HepG2 (cell line): ENCODE data around the gene MCMBP. TPM values are rescaled to one million over a fixed set of nuclear protein-coding genes. Genes with fewer than 3 reads are reported as not detected.

Experiments used
- DR1 ChIP-seq: sonication (generic); formaldehyde crosslinking; IDR thresholded peaks from 2 replicates; pipeline ENCODE4 v1.8.0; 2021; ENCODE audit warnings: mild to moderate bottlenecking, missing genetic modification reagents, inconsistent platforms
- KDM5B ChIP-seq: sonication (generic); formaldehyde crosslinking; IDR thresholded peaks from 2 replicates; pipeline ENCODE4 v1.4.0; 2020; ENCODE audit warnings: missing genetic modification reagents, mild to moderate bottlenecking, borderline replicate concordance
- MTF1 ChIP-seq: sonication (generic); formaldehyde crosslinking; IDR thresholded peaks from 2 replicates; pipeline ENCODE4 v1.5.0; 2020; ENCODE audit warnings: missing genetic modification reagents
- NFRKB ChIP-seq: fragments of 450-650 bp; IDR thresholded peaks from 2 replicates; pipeline ENCODE4 v1.6.1; 2017
- SUZ12 ChIP-seq: fragments of 150-350 bp; IDR thresholded peaks from 2 replicates; pipeline ENCODE4 v1.6.1; 2014; ENCODE audit warnings: low read depth, low read length
- TSC22D2 ChIP-seq: sonication (generic); formaldehyde crosslinking; IDR thresholded peaks from 2 replicates; pipeline ENCODE4 v1.5.1; 2020; ENCODE audit warnings: missing genetic modification reagents, mild to moderate bottlenecking, borderline replicate concordance
- ZBTB2 ChIP-seq: sonication (generic); formaldehyde crosslinking; IDR thresholded peaks from 2 replicates; pipeline ENCODE4 v1.8.0; 2022; ENCODE audit warnings: low read depth, missing genetic modification reagents
- ZNF136 ChIP-seq: sonication (generic); formaldehyde crosslinking; IDR thresholded peaks from 2 replicates; pipeline ENCODE4 v1.8.1; 2022; ENCODE audit warnings: low read depth, mild to moderate bottlenecking, moderate library complexity, missing genetic modification reagents
- ZNF512B ChIP-seq: sonication (generic); formaldehyde crosslinking; IDR thresholded peaks from 2 replicates; pipeline ENCODE4 v1.5.1; 2020; ENCODE audit warnings: missing genetic modification reagents, mild to moderate bottlenecking, borderline replicate concordance
- ZNF644 ChIP-seq: IDR thresholded peaks from 2 replicates; pipeline ENCODE4 v1.6.1; 2016; ENCODE audit warnings: low read depth
- polyA plus RNA-seq, 8 experiments: library from polyadenylated mRNA; depleted of rRNA in 3 of 8; stranded (reverse) in 7 of 8; unstranded in 1 of 8; fragments of >200 nt; fragmentation: Illumina TruSeq in 4 of 8; extraction: Trizol in 4 of 8; gene quantifications; 2 replicates each; pipeline versions ENCODE4 v1.2.1 to v1.2.3, GENCODE V29; 2011 to 2016; ENCODE audit warnings: low read depth in 4 of 8, missing spikeins in 1 of 8, mixed read lengths in 1 of 8; ENCODE audit not compliant: insufficient read depth in 1 of 8
- total RNA-seq, 5 experiments: library from RNA; depleted of rRNA; stranded (reverse); fragments of >200 nt; fragmentation: Illumina TruSeq; extraction: Trizol; gene quantifications; 2 replicates each; pipeline ENCODE4 v1.2.3, GENCODE V29; 2016; ENCODE audit warnings: low read depth in 1 of 5
- TF ChIP-seq, protein P1 (sequence below): sonication (generic); formaldehyde crosslinking; IDR thresholded peaks from 2 replicates; pipeline ENCODE4 v1.4.0; 2020; ENCODE audit warnings: mild to moderate bottlenecking, missing genetic modification reagents
- TF ChIP-seq, protein P2 (sequence below): sonication (generic); formaldehyde crosslinking; IDR thresholded peaks from 2 replicates; pipeline ENCODE4 v1.5.0; 2020; ENCODE audit warnings: mild to moderate bottlenecking, missing genetic modification reagents, borderline replicate concordance

Gene MCMBP
- total and polyA plus RNA-seq, 2 of the 13 experiments (the other 11 are each of a cell fraction or from before 2014, with no cell fraction given): 35.7 to 62.4 TPM

DNA sequence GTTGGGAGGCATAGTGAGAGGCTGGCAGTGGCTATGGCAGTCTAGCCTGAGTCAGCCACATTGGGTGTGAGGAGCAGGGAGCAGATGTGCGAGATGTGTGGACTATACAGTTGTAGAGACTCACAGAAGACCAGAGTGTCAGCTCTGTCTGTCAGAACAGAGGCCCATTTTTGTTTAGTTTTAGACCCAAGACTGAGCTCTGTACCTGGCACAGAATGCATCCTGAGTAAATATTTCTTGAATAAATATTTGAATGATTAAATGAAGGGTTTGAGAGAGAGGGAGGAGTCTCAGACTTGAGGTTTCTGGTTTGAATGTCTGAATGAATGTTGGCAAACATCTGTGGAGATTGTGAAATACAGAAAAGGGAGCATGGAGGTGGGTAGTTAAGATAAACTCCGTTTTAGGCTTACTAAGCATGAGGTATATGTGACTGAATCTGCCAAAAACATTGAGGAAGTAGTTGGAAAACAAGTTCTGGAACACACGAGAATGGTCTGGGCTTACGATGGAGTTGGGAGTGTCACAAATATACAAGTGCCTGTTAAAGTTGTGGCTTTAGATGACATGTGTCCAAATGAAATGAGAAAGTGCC, 23.5 kb upstream of the MCMBP start (continued):
- TF ChIP-seq, protein P1, sequence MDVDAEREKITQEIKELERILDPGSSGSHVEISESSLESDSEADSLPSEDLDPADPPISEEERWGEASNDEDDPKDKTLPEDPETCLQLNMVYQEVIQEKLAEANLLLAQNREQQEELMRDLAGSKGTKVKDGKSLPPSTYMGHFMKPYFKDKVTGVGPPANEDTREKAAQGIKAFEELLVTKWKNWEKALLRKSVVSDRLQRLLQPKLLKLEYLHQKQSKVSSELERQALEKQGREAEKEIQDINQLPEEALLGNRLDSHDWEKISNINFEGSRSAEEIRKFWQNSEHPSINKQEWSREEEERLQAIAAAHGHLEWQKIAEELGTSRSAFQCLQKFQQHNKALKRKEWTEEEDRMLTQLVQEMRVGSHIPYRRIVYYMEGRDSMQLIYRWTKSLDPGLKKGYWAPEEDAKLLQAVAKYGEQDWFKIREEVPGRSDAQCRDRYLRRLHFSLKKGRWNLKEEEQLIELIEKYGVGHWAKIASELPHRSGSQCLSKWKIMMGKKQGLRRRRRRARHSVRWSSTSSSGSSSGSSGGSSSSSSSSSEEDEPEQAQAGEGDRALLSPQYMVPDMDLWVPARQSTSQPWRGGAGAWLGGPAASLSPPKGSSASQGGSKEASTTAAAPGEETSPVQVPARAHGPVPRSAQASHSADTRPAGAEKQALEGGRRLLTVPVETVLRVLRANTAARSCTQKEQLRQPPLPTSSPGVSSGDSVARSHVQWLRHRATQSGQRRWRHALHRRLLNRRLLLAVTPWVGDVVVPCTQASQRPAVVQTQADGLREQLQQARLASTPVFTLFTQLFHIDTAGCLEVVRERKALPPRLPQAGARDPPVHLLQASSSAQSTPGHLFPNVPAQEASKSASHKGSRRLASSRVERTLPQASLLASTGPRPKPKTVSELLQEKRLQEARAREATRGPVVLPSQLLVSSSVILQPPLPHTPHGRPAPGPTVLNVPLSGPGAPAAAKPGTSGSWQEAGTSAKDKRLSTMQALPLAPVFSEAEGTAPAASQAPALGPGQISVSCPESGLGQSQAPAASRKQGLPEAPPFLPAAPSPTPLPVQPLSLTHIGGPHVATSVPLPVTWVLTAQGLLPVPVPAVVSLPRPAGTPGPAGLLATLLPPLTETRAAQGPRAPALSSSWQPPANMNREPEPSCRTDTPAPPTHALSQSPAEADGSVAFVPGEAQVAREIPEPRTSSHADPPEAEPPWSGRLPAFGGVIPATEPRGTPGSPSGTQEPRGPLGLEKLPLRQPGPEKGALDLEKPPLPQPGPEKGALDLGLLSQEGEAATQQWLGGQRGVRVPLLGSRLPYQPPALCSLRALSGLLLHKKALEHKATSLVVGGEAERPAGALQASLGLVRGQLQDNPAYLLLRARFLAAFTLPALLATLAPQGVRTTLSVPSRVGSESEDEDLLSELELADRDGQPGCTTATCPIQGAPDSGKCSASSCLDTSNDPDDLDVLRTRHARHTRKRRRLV (CRISPR knock-in tag): no peak
- no peak for TF ChIP-seq MTF1 (CRISPR knock-in tag)
- no peak for TF ChIP-seq KDM5B (CRISPR knock-in tag)
- no peak for TF ChIP-seq SUZ12
- no peak for TF ChIP-seq DR1 (CRISPR knock-in tag)
- TF ChIP-seq ZNF644 (CRISPR knock-in tag): no peak
- no peak for TF ChIP-seq ZNF136 (CRISPR knock-in tag)
- TF ChIP-seq NFRKB: no peak
- TF ChIP-seq ZNF512B (CRISPR knock-in tag): no peak
- no peak for TF ChIP-seq ZBTB2 (CRISPR knock-in tag)
- TF ChIP-seq, protein P2, sequence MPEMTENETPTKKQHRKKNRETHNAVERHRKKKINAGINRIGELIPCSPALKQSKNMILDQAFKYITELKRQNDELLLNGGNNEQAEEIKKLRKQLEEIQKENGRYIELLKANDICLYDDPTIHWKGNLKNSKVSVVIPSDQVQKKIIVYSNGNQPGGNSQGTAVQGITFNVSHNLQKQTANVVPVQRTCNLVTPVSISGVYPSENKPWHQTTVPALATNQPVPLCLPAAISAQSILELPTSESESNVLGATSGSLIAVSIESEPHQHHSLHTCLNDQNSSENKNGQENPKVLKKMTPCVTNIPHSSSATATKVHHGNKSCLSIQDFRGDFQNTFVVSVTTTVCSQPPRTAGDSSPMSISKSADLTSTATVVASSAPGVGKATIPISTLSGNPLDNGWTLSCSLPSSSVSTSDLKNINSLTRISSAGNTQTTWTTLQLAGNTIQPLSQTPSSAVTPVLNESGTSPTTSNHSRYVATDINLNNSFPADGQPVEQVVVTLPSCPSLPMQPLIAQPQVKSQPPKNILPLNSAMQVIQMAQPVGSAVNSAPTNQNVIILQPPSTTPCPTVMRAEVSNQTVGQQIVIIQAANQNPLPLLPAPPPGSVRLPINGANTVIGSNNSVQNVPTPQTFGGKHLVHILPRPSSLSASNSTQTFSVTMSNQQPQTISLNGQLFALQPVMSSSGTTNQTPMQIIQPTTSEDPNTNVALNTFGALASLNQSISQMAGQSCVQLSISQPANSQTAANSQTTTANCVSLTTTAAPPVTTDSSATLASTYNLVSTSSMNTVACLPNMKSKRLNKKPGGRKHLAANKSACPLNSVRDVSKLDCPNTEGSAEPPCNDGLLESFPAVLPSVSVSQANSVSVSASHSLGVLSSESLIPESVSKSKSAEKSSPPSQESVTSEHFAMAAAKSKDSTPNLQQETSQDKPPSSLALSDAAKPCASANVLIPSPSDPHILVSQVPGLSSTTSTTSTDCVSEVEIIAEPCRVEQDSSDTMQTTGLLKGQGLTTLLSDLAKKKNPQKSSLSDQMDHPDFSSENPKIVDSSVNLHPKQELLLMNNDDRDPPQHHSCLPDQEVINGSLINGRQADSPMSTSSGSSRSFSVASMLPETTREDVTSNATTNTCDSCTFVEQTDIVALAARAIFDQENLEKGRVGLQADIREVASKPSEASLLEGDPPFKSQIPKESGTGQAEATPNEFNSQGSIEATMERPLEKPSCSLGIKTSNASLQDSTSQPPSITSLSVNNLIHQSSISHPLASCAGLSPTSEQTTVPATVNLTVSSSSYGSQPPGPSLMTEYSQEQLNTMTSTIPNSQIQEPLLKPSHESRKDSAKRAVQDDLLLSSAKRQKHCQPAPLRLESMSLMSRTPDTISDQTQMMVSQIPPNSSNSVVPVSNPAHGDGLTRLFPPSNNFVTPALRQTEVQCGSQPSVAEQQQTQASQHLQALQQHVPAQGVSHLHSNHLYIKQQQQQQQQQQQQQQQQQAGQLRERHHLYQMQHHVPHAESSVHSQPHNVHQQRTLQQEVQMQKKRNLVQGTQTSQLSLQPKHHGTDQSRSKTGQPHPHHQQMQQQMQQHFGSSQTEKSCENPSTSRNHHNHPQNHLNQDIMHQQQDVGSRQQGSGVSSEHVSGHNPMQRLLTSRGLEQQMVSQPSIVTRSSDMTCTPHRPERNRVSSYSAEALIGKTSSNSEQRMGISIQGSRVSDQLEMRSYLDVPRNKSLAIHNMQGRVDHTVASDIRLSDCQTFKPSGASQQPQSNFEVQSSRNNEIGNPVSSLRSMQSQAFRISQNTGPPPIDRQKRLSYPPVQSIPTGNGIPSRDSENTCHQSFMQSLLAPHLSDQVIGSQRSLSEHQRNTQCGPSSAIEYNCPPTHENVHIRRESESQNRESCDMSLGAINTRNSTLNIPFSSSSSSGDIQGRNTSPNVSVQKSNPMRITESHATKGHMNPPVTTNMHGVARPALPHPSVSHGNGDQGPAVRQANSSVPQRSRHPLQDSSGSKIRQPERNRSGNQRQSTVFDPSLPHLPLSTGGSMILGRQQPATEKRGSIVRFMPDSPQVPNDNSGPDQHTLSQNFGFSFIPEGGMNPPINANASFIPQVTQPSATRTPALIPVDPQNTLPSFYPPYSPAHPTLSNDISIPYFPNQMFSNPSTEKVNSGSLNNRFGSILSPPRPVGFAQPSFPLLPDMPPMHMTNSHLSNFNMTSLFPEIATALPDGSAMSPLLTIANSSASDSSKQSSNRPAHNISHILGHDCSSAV (CRISPR knock-in tag): no peak
- TF ChIP-seq TSC22D2 (CRISPR knock-in tag): no peak
